ENCODE measurements around the gene SMARCD1.

GRCh38 chr12:50089730-50090129, 4.6 kb downstream of the SMARCD1 start:
- TF ChIP-seq, protein P1, sequence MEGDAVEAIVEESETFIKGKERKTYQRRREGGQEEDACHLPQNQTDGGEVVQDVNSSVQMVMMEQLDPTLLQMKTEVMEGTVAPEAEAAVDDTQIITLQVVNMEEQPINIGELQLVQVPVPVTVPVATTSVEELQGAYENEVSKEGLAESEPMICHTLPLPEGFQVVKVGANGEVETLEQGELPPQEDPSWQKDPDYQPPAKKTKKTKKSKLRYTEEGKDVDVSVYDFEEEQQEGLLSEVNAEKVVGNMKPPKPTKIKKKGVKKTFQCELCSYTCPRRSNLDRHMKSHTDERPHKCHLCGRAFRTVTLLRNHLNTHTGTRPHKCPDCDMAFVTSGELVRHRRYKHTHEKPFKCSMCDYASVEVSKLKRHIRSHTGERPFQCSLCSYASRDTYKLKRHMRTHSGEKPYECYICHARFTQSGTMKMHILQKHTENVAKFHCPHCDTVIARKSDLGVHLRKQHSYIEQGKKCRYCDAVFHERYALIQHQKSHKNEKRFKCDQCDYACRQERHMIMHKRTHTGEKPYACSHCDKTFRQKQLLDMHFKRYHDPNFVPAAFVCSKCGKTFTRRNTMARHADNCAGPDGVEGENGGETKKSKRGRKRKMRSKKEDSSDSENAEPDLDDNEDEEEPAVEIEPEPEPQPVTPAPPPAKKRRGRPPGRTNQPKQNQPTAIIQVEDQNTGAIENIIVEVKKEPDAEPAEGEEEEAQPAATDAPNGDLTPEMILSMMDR (IDR thresholded peaks at IDR 0.05): no peak
- TF ChIP-seq POLR2A (IDR thresholded peaks at IDR 0.05): no peak
